ENCODE results near the gene OR6Y1. TPM values are rescaled to one million over a fixed set of nuclear protein-coding genes. Genes with fewer than 3 reads are reported as not detected.

OR6Y1 gene
- total RNA-seq, 1 donor from 2014 or later, result not detected

DNA sequence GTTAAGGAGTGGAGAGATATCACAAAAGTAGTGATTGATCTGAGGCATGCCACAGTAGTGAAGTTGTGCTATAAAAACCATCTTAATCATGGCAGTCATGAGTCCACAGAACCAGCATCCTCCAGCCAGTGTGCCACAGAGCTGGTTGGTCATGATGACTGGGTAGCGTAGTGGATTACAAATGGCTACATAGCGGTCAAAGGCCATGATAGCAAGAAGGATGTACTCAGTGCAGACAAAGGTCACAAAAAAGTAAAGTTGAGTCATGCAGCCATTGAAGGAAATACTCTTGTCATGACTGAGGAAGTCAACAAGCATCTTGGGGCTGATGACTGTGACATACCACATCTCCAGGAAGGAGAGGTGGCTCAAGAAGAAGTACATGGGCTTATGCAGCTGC lies 6.7 kb downstream of the OR6Y1 start:
- no peaks in the 10 kb centered on the region for H3K36me3 ChIP-seq (ENCODE audit: control insufficient read depth, insufficient read depth, low read length)
- no peak overlapping the region for H3K4me3 ChIP-seq (ENCODE audit: low read depth, low read length)
- no peaks in the 10 kb centered on the region for H3K27me3 ChIP-seq (ENCODE audit: control insufficient read depth, insufficient read depth, low read length)
- TF ChIP-seq, protein P1, sequence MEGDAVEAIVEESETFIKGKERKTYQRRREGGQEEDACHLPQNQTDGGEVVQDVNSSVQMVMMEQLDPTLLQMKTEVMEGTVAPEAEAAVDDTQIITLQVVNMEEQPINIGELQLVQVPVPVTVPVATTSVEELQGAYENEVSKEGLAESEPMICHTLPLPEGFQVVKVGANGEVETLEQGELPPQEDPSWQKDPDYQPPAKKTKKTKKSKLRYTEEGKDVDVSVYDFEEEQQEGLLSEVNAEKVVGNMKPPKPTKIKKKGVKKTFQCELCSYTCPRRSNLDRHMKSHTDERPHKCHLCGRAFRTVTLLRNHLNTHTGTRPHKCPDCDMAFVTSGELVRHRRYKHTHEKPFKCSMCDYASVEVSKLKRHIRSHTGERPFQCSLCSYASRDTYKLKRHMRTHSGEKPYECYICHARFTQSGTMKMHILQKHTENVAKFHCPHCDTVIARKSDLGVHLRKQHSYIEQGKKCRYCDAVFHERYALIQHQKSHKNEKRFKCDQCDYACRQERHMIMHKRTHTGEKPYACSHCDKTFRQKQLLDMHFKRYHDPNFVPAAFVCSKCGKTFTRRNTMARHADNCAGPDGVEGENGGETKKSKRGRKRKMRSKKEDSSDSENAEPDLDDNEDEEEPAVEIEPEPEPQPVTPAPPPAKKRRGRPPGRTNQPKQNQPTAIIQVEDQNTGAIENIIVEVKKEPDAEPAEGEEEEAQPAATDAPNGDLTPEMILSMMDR (IDR thresholded peaks at IDR 0.05; ENCODE audit: insufficient read depth, low read length, poor library complexity, severe bottlenecking), result no peak
- DNase-seq (ENCODE audit: low read depth), result no peak

DNA sequence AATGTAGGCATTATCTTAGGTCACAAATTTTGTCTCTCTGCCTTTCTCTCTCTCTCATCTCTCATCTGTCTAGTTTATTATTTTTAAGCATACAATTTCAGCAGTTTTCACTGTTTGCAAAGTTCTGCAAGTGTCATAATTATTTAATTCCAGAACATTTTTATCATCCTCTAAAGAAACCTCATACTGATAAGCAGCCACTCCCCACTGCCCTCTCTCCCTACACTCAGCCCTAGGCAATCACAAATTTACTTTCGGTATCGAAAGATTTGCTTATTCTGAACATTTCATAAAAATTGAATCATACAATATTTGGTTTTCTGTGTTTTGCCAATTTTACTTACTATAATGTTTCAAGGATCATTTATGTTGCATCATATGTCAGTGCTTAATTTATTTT lies 16.6 kb downstream of the OR6Y1 start:
- Histone ChIP-seq H3K36me3 (ENCODE audit: control insufficient read depth, insufficient read depth, low read length) (no peaks in the 10 kb centered on the region), H3K27me3 (ENCODE audit: control insufficient read depth, insufficient read depth, low read length) (no peaks in the 10 kb centered on the region), H3K4me3 (ENCODE audit: low read depth, low read length) (no peak overlapping the region)
- TF ChIP-seq, protein P1 (IDR thresholded peaks at IDR 0.05; ENCODE audit: insufficient read depth, low read length, poor library complexity, severe bottlenecking), result no peak
- DNase-seq (ENCODE audit: low read depth), result no peak

DNA sequence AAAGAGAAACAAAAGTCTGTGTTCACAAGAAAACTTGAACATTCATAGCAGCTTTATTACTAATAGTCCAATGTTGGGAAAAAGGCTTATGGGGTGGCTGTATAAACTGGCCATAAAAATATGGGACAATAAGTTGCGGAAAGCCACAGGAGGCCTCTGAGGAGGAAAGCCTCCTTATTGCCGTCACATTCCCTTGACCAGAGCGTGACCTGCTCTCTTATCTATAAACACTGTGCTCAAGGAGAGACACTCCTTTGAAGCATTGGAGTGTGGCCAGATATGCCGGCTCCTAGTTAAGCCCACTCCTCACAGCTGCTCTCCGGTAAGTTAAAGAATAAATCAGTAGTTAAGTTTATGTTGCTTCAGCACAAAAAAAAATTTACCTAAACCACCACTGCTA lies 19.7 kb downstream of the OR6Y1 start:
- Histone ChIP-seq H3K27me3 (ENCODE audit: control insufficient read depth, insufficient read depth, low read length) (no peaks in the 10 kb centered on the region), H3K4me3 (ENCODE audit: low read depth, low read length) (no peak overlapping the region), H3K36me3 (ENCODE audit: control insufficient read depth, insufficient read depth, low read length) (no peaks in the 10 kb centered on the region)
- no peak for DNase-seq (ENCODE audit: low read depth)
- TF ChIP-seq, protein P1 (IDR thresholded peaks at IDR 0.05; ENCODE audit: insufficient read depth, low read length, poor library complexity, severe bottlenecking), result no peak

DNA sequence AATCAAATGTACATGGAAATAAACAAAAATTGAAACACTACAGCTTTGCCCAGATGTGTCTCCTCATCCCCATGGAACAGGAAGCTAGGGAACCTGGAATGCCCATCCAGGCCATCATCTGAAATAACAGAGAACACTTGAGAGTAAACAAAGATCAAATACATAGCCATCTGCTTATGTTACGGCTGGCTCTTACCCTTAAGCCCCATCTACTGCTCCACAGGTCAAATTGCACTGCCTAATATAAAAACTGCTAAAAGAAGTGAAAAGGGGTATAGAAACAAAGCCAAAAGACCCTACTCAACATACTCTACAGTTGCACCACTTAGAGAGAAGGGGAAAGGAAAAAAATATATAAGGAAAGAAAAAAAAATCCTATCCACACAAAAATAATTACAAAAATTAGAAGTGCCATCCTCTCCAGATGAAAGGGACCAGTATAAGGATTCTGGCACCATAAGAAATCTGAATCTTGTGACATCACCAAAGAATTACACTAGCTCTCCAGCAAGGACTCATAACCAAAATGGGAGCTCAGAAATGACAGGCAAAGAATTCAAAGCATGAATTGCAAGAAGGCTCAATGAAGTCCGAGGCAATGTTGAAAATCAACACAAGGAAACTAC lies 26.9 kb downstream of the OR6Y1 start:
- H3K4me3 ChIP-seq (ENCODE audit: low read depth, low read length), result no peak overlapping the region
- H3K27me3 ChIP-seq (ENCODE audit: control insufficient read depth, insufficient read depth, low read length), result no peaks in the 10 kb centered on the region
- H3K36me3 ChIP-seq (ENCODE audit: control insufficient read depth, insufficient read depth, low read length), result no peaks in the 10 kb centered on the region
- DNase-seq (ENCODE audit: low read depth), result no peak
- TF ChIP-seq, protein P1 (IDR thresholded peaks at IDR 0.05; ENCODE audit: insufficient read depth, low read length, poor library complexity, severe bottlenecking), result peak; percentile 53

DNA sequence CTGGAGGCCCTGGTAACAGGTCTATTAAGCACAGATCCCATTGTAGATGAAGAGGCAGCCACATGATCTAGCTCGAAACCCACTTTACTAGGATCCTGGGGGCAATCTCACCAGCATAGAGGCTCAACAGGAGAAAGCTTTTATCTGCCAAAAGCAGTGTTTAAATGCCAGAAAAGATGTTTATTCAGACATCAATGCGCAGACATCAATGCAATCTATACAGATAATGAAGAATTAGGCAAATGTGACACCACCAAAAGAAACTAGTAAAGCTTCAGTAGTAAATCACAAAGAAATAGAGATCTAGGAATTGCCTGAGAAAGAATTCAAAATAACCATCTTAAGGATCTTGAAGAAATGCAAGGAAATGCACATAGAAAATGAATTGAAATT lies 32.5 kb downstream of the OR6Y1 start:
- no peak for DNase-seq (ENCODE audit: low read depth)
- TF ChIP-seq, protein P1 (IDR thresholded peaks at IDR 0.05; ENCODE audit: insufficient read depth, low read length, poor library complexity, severe bottlenecking), result no peak
- H3K4me3 ChIP-seq (ENCODE audit: low read depth, low read length), result no peak overlapping the region
- H3K36me3 ChIP-seq (ENCODE audit: control insufficient read depth, insufficient read depth, low read length), result no peaks in the 10 kb centered on the region
- no peaks in the 10 kb centered on the region for H3K27me3 ChIP-seq (ENCODE audit: control insufficient read depth, insufficient read depth, low read length)

All from kidney epithelial cell (primary cell).